Brain microvascular endothelial cell (primary cell): ENCODE data around the gene OR5F1.

ENCODE experiments used
- DNase-seq: peaks from one replicate; pipeline ENCODE4 v3.0.0-alpha.2; 2020
- H3K27ac ChIP-seq: fragments of 250-450 bp; sonication (Bioruptor Pico); 2 replicates; pipeline ENCODE4 v1.5.1; 2020; ENCODE audit warnings: mild to moderate bottlenecking, moderate library complexity
- H3K27me3 ChIP-seq: fragments of 250-450 bp; sonication (Bioruptor Pico); replicated peaks from 2 replicates; pipeline ENCODE4 v1.5.1; 2020; ENCODE audit warnings: mild to moderate bottlenecking
- H3K36me3 ChIP-seq: fragments of 250-450 bp; sonication (Bioruptor Pico); replicated peaks from 2 replicates; pipeline ENCODE4 v1.5.1; 2020; ENCODE audit warnings: mild to moderate bottlenecking
- H3K4me3 ChIP-seq: 2 replicates; pipeline ENCODE4 v1.5.1; 2011; ENCODE audit warnings: low read depth, mild to moderate bottlenecking, control low read depth, low read length, moderate library complexity
- CTCF ChIP-seq: IDR thresholded peaks from 2 replicates; pipeline ENCODE4 v1.5.1; 2011; ENCODE audit warnings: low read depth, mild to moderate bottlenecking, moderate library complexity, low read length, control low read depth, inconsistent platforms; ENCODE audit errors: missing control alignments
- in situ Hi-C: cut with HindIII; loops from 2 replicates; pipeline ENCODE4 v1.10.0; 2017; ENCODE audit warnings: low sequenced_read_pairs, low pct_ligation_motif_present

Gene OR5F1

GRCh38 chr11:55994525-55994924, at the start of gene OR5F1:
OR5F1 (minus strand) TSS chr11:55994625; CDS start chr11:55994625, 0 bp downstream.
- Histone ChIP-seq H3K36me3 (no peaks in the 10 kb centered on the region), H3K27me3 (no peaks in the 10 kb centered on the region), H3K4me3 (no peak within 1 kb of the TSS), H3K27ac (no peak within 1 kb of the TSS)
- in situ Hi-C loops: no loop called here
- TF ChIP-seq CTCF: no peak
- no peak for DNase-seq

- Histone ChIP-seq H3K27me3 (no peaks in the 10 kb centered on the region), H3K4me3 (no peak within 1 kb of the TSS), H3K27ac (no peak within 1 kb of the TSS), H3K36me3 (no peaks in the 10 kb centered on the region)
- no peak for DNase-seq
- no peak for TF ChIP-seq CTCF
- in situ Hi-C loops: no loop called here
These were observed 32.9 kb upstream of the OR5F1 start, which contains the start of gene OR5AS1 for GRCh38 chr11:56027354-56027753. OR5AS1 (plus strand) TSS chr11:56027654; CDS start chr11:56030419, 2,765 bp downstream.

GRCh38 chr11:56013805-56014204, 19.4 kb upstream of the OR5F1 start:
- in situ Hi-C loops: no loop called here
- H3K36me3 ChIP-seq: no peaks in the 10 kb centered on the region
- no peak for TF ChIP-seq CTCF

GRCh38 chr11:56010716-56011115, 16.3 kb upstream of the OR5F1 start:
- Histone ChIP-seq H3K27me3 (no peaks in the 10 kb centered on the region), H3K27ac (no peak overlapping the region), H3K36me3 (no peaks in the 10 kb centered on the region), H3K4me3 (no peak overlapping the region)
- TF ChIP-seq CTCF: no peak
- in situ Hi-C loops: no loop called here
- no peak for DNase-seq

More at GRCh38 chr11:56013805-56014204, 19.4 kb upstream of the OR5F1 start:
- Histone ChIP-seq H3K27me3 (no peaks in the 10 kb centered on the region), H3K4me3 (no peak overlapping the region), H3K27ac (no peak overlapping the region)
- DNase-seq: no peak

GRCh38 chr11:55970935-55971334, 23.5 kb downstream of the OR5F1 start:
- Histone ChIP-seq H3K4me3 (no peak overlapping the region), H3K36me3 (no peaks in the 10 kb centered on the region), H3K27ac (no peak overlapping the region), H3K27me3 (no peaks in the 10 kb centered on the region)
- no peak for DNase-seq
- no peak for TF ChIP-seq CTCF
- in situ Hi-C loops: no loop called here

GRCh38 chr11:55969845-55970244, 24.6 kb downstream of the OR5F1 start, which contains the start of gene OR10AG1:
OR10AG1 (minus strand) TSS chr11:55969945; CDS start chr11:55969907, 38 bp downstream.
- Histone ChIP-seq H3K27me3 (no peaks in the 10 kb centered on the region), H3K36me3 (no peaks in the 10 kb centered on the region), H3K4me3 (no peak within 1 kb of the TSS), H3K27ac (no peak within 1 kb of the TSS)
- no peak for DNase-seq
- in situ Hi-C loops: no loop called here
- TF ChIP-seq CTCF: no peak
